Hepatocyte (in vitro differentiated cells): ENCODE data around the gene C19orf12. TPM values are rescaled to one million over a fixed set of nuclear protein-coding genes. Genes with fewer than 3 reads are reported as not detected.

Experiments
- DNase-seq: peaks from one replicate; pipeline ENCODE4 v3.0.0-alpha.2; 2016; ENCODE audit warnings: low spot score
- H2AFZ ChIP-seq: fragments of 200-600 bp; sonication (generic); 2 replicates; pipeline ENCODE4 v1.6.0; 2016; ENCODE audit warnings: antibody characterized with exemption, mild to moderate bottlenecking
- H3K27ac ChIP-seq: fragments of 200-600 bp; sonication (generic); 2 replicates; pipeline ENCODE4 v1.5.1; 2016; ENCODE audit warnings: mild to moderate bottlenecking
- H3K27me3 ChIP-seq: fragments of 200-600 bp; sonication (generic); 2 replicates; pipeline ENCODE4 v1.6.1; 2016
- H3K36me3 ChIP-seq: fragments of 200-600 bp; sonication (generic); replicated peaks from 2 replicates; pipeline ENCODE4 v1.5.1; 2016; ENCODE audit warnings: low read depth; ENCODE audit not compliant: insufficient read depth
- H3K4me1 ChIP-seq: fragments of 200-600 bp; sonication (generic); 2 replicates; pipeline ENCODE4 v1.5.1; 2016; ENCODE audit warnings: mild to moderate bottlenecking, moderate library complexity; ENCODE audit not compliant: insufficient read depth
- H3K4me2 ChIP-seq: fragments of 200-600 bp; sonication (generic); 2 replicates; pipeline ENCODE4 v1.6.0; 2016
- H3K4me3 ChIP-seq: fragments of 200-600 bp; sonication (generic); 2 replicates; pipeline ENCODE4 v1.5.1; 2016; ENCODE audit warnings: mild to moderate bottlenecking
- H3K79me2 ChIP-seq: fragments of 200-600 bp; sonication (generic); 2 replicates; pipeline ENCODE4 v1.6.0; 2017; ENCODE audit warnings: mild to moderate bottlenecking
- H3K9me2 ChIP-seq: fragments of 200-600 bp; sonication (generic); replicated peaks from 2 replicates; pipeline ENCODE4 v1.6.0; 2017; ENCODE audit warnings: mild to moderate bottlenecking; ENCODE audit not compliant: insufficient read depth
- H3K9me3 ChIP-seq: fragments of 200-600 bp; sonication (generic); 2 replicates; pipeline ENCODE4 v1.5.1; 2016; ENCODE audit warnings: low read depth, mild to moderate bottlenecking
- H4K20me1 ChIP-seq: fragments of 200-600 bp; sonication (generic); 2 replicates; pipeline ENCODE4 v1.6.0; 2016; ENCODE audit warnings: mild to moderate bottlenecking; ENCODE audit not compliant: insufficient read depth, poor library complexity, severe bottlenecking
- CTCF ChIP-seq: fragments of 200-600 bp; sonication (generic); IDR thresholded peaks from 2 replicates; pipeline ENCODE4 v1.5.1; 2016; ENCODE audit warnings: antibody characterized with exemption, mild to moderate bottlenecking; ENCODE audit not compliant: poor library complexity
- EZH2 ChIP-seq: fragments of 200-600 bp; sonication (generic); IDR thresholded peaks from 2 replicates; pipeline ENCODE4 v1.6.1; 2016; ENCODE audit warnings: antibody characterized with exemption, mild to moderate bottlenecking, borderline replicate concordance
- EZH2phosphoT487 ChIP-seq: fragments of 200-600 bp; sonication (generic); IDR thresholded peaks from one replicate; pipeline ENCODE4 v1.6.1; 2018; ENCODE audit warnings: antibody characterized with exemption, mild to moderate bottlenecking, low read depth, moderate library complexity; ENCODE audit not compliant: unreplicated experiment, severe bottlenecking
- WGBS: methylation state at CpG from one replicate; pipeline ENCODE4 v1.1.6; 2016; ENCODE audit warnings: low lambda C conversion rate; ENCODE audit errors: missing lambda C conversion rate; 5-methylcytosine and 5-hydroxymethylcytosine counted together
- polyA plus RNA-seq: library from polyadenylated mRNA; unstranded; fragments of >200 nt; fragmentation: Nextera tagmentation; extraction: Ambion mirVana; gene quantifications from 2 replicates; pipeline ENCODE4 v1.2.1, GENCODE V29; 2016
- total RNA-seq: library from RNA; depleted of rRNA; stranded (reverse); fragments of >200 nt; gene quantifications from 2 replicates; pipeline ENCODE4 v1.2.3, GENCODE V29; 2014

The C19orf12 gene
- total and polyA plus RNA-seq, 2 experiments from 2014 or later, result 41.5 to 57.2 TPM

DNA sequence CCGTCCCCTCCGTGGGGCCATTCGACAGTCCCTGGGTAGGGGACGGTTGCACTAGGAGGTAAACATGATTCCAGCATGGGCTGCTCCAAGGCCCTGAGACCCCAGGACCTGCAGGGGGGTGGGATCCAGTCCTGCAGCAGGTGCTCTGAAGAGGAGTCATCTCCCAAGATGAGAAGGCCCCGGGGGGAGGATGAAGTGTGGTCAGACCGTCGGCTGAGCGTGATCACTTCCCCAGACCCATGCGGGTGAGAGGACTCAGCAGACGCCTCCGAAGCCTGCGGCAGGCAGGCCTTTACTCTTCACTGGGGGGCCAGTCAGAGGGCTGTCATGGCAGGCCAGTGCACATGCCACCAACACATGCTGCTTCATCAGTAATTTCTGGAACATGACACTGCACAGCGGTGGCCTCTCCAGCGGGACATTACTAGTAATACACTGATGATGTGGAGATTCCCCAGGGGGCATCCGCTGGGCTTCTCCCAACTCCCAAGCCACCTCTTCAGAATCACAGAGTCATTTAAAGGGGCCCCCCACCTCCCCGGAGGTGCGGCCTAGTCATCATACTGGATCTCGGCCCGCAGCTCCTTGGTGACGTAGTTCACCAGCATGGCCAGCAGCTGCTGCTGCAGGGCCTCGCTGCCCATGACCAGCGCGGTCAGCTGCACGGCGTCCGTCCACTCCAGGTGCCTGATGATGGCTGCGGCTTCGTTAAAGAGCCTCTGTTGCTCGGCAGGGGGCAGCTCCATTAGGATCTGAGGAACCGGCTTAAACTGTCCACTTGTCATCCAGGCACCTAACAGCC, 12.7 kb downstream of the C19orf12 start:
- no peak overlapping the region for H3K4me2 ChIP-seq
- peaks cover 2% of the 10 kb centered on the region for H4K20me1 ChIP-seq
- TF ChIP-seq EZH2 (no peak), EZH2phosphoT487 (no peak), CTCF (no peak)
- H3K4me1 ChIP-seq, result no peaks in the 10 kb centered on the region
- no peak for DNase-seq
- 94% methylated on average over 30 of the region's 30 CpGs for WGBS
- no peaks in the 10 kb centered on the region for H3K9me3 ChIP-seq
- H3K36me3 ChIP-seq, result no peaks in the 10 kb centered on the region
- no peaks in the 10 kb centered on the region for H3K27me3 ChIP-seq
- H3K4me3 ChIP-seq, result no peak overlapping the region
- no peak overlapping the region for H2AFZ ChIP-seq
- H3K27ac ChIP-seq, result no peak overlapping the region
- no peaks in the 10 kb centered on the region for H3K9me2 ChIP-seq
- peaks cover 7% of the 10 kb centered on the region for H3K79me2 ChIP-seq

- no peak for DNase-seq
- Histone ChIP-seq H3K9me2 (no peaks in the 10 kb centered on the region), H3K4me1 (no peaks in the 10 kb centered on the region), H2AFZ (no peak overlapping the region), H4K20me1 (no peaks in the 10 kb centered on the region), H3K79me2 (no peaks in the 10 kb centered on the region), H3K4me2 (no peak overlapping the region), H3K4me3 (no peak overlapping the region), H3K9me3 (no peaks in the 10 kb centered on the region), H3K27ac (no peak overlapping the region), H3K27me3 (no peaks in the 10 kb centered on the region), H3K36me3 (no peaks in the 10 kb centered on the region)
- 86% methylated on average over 6 of the region's 6 CpGs for WGBS
- TF ChIP-seq CTCF, result no peak
Observed at GRCh38 chr19:29700498-29700897, 14.6 kb downstream of the C19orf12 start.

- no peaks in the 10 kb centered on the region for H3K79me2 ChIP-seq
- no peaks in the 10 kb centered on the region for H3K36me3 ChIP-seq
- no peaks in the 10 kb centered on the region for H3K27me3 ChIP-seq
- H2AFZ ChIP-seq, result no peak overlapping the region
- no peak overlapping the region for H3K4me3 ChIP-seq
- no peak for DNase-seq
- H3K27ac ChIP-seq, result no peak overlapping the region
- no peaks in the 10 kb centered on the region for H3K4me1 ChIP-seq
- no peaks in the 10 kb centered on the region for H3K9me2 ChIP-seq
- 90% methylated on average over 5 of the region's 5 CpGs for WGBS
- no peak for TF ChIP-seq EZH2
- no peaks in the 10 kb centered on the region for H3K9me3 ChIP-seq
- no peak overlapping the region for H3K4me2 ChIP-seq
- H4K20me1 ChIP-seq, result no peaks in the 10 kb centered on the region
Observed at GRCh38 chr19:29699861-29700260, 15.2 kb downstream of the C19orf12 start.

DNA sequence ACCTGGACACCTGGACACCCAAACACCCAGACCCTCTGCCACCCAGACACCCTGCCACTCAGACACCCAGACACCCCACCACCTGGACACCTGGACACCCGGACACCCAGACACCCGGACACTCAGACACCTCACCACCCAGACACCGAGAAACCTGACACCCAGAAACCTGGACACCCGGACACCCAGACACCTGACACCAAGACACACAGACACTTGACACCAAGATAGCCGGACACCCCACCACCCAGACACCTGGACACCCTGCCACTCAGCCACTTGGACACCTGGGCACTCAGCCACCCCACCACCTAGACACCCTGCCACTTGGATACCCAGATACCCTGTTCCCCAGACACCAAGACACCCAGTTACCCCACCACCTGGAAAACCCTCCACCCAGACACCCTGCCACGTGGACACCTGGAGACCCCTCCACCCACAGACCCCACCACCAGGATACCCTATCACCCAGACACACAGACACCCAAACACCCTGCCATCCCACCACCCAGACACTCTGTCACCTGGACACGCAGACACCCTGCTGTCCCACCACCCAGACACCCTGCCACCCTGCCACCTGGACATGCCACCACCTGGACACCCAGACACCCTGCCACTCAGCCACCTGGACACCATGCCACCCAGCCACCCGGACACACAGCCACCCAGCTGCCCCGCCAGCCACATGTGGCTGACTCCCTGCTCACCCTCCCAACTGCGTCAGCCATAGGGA, 17.4 kb downstream of the C19orf12 start:
- H4K20me1 ChIP-seq, result no peaks in the 10 kb centered on the region
- no peaks in the 10 kb centered on the region for H3K36me3 ChIP-seq
- H3K4me3 ChIP-seq, result no peak overlapping the region
- no peaks in the 10 kb centered on the region for H3K9me3 ChIP-seq
- no peaks in the 10 kb centered on the region for H3K4me1 ChIP-seq
- WGBS, result 94% methylated on average over 8 of the region's 10 CpGs
- no peaks in the 10 kb centered on the region for H3K9me2 ChIP-seq
- DNase-seq, result no peak
- H3K27me3 ChIP-seq, result no peaks in the 10 kb centered on the region
- H3K4me2 ChIP-seq, result no peak overlapping the region
- no peak overlapping the region for H3K27ac ChIP-seq
- H3K79me2 ChIP-seq, result no peaks in the 10 kb centered on the region
- no peak overlapping the region for H2AFZ ChIP-seq
- TF ChIP-seq EZH2, result no peak
- no peak for TF ChIP-seq CTCF
- TF ChIP-seq EZH2phosphoT487, result no peak
